Caco-2 (cell line): Measurements from ENCODE around the gene HABP2. TPM values are rescaled to one million over a fixed set of nuclear protein-coding genes. Genes with fewer than 3 reads are reported as not detected.

ENCODE experiments used
- BruUV-seq: library from RNA; stranded (reverse); fragments of 400-500 nt; replicated peaks from 2 replicates; lab custom pipeline; 2021; lab: Mats Ljungman, UMichigan
- CTCF ChIA-PET: fragments of 300-600 bp; sonication (Branson Sonifier 250); formaldehyde crosslinking; loops from one replicate; lab custom pipeline; 2022; ENCODE audit warnings: antibody characterized with exemption; lab: Charles Lee
- POLR2A ChIA-PET: fragments of 300-600 bp; sonication (Branson Sonifier 250); formaldehyde crosslinking; loops from one replicate; lab custom pipeline; 2022; ENCODE audit warnings: antibody characterized with exemption; lab: Charles Lee
- DNase-seq, 2 experiments: peaks; one replicate each; pipeline versions ENCODE4 v3.0.0 to v3.0.0-alpha.2; 2020 to 2022
- H3K27me3 ChIP-seq: replicated peaks from 2 replicates; pipeline ENCODE4 v1.6.0; 2011; ENCODE audit warnings: low read length; ENCODE audit not compliant: control insufficient read depth, insufficient read depth
- H3K36me3 ChIP-seq: 2 replicates; pipeline ENCODE4 v1.5.1; 2011; ENCODE audit warnings: low read length; ENCODE audit not compliant: control insufficient read depth, insufficient read depth
- H3K4me1 ChIP-seq: fragments of 250-450 bp; sonication (Bioruptor Pico); 2 replicates; pipeline ENCODE4 v1.5.1; 2020; ENCODE audit warnings: mild to moderate bottlenecking
- H3K4me3 ChIP-seq: 2 replicates; pipeline ENCODE4 v1.5.1; 2011; ENCODE audit warnings: low read depth, mild to moderate bottlenecking, control low read depth, low read length
- H3K9me3 ChIP-seq: fragments of 250-450 bp; sonication (Bioruptor Pico); 2 replicates; pipeline ENCODE4 v1.5.1; 2020; ENCODE audit warnings: mild to moderate bottlenecking, moderate library complexity
- H3K27ac Mint-ChIP-seq: one replicate; pipeline ENCODE4 v1.8.0; 2022; ENCODE audit warnings: mixed read lengths; ENCODE audit not compliant: unreplicated experiment
- H3K27me3 Mint-ChIP-seq: one replicate; pipeline ENCODE4 v1.8.0; 2022; ENCODE audit warnings: mixed read lengths; ENCODE audit not compliant: insufficient read depth, unreplicated experiment
- H3K36me3 Mint-ChIP-seq: one replicate; pipeline ENCODE4 v1.8.0; 2022; ENCODE audit warnings: mild to moderate bottlenecking, mixed read lengths; ENCODE audit not compliant: insufficient read depth, unreplicated experiment
- H3K4me1 Mint-ChIP-seq: one replicate; pipeline ENCODE4 v1.8.0; 2022; ENCODE audit warnings: low read depth, mixed read lengths; ENCODE audit not compliant: unreplicated experiment
- H3K4me3 Mint-ChIP-seq: one replicate; pipeline ENCODE4 v1.8.0; 2022; ENCODE audit warnings: mild to moderate bottlenecking, moderate library complexity, mixed read lengths; ENCODE audit not compliant: unreplicated experiment
- H3K9me3 Mint-ChIP-seq: one replicate; pipeline ENCODE4 v1.8.0; 2022; ENCODE audit warnings: mixed read lengths; ENCODE audit not compliant: unreplicated experiment
- intact Hi-C: fragments of 100-400 bp; cut with micrococcal nuclease; formaldehyde crosslinking; loops from one replicate; pipeline ENCODE4 v1.10.0; 2022; ENCODE audit not compliant: unreplicated experiment
- total RNA-seq: library from RNA; stranded (reverse); gene quantifications from 2 replicates; pipeline ENCODE4 v1.2.3, GENCODE V29; 2022
- TF ChIP-seq, protein P1 (sequence below), 2 experiments: fragments of 200-600 bp in 1 of 2; IDR thresholded peaks; 1 replicate in 1 of 2; 2 replicates in 1 of 2; pipeline versions ENCODE4 v1.5.1 to v1.8.0; 2011 to 2022; ENCODE audit warnings: antibody characterized with exemption in 1 of 2, control low read depth in 1 of 2, inconsistent platforms in 1 of 2, low read depth in 1 of 2, low read length in 1 of 2, mild to moderate bottlenecking in 1 of 2, moderate library complexity in 1 of 2; ENCODE audit not compliant: insufficient read depth in 1 of 2, severe bottlenecking in 1 of 2, unreplicated experiment in 1 of 2

Gene HABP2
- total RNA-seq, 1 experiment from 2014 or later = 21.0 TPM

DNA sequence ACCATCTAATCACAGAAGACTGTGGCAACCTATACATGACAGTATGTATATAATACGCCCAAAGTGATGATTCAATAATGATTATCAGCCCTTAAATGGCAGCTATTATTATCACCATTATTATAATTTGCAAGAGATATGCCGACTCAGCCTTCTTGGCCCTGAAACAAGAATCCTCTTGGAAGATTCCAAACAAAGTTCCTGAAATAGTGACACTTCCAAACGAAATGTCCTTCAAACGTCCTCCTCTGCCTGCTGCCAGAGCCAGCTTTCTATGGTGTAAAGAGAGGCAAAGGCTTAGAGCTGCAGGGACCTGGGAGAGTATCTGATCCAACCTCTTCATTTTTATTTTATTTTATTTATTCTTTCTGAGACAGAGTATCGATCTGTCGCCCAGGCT is 75.0 kb downstream of the HABP2 start:
- no peaks in the 10 kb centered on the region for H3K36me3 Mint-ChIP-seq
- intact Hi-C loops = no loop called here
- CTCF ChIA-PET = no interaction called here

DNA sequence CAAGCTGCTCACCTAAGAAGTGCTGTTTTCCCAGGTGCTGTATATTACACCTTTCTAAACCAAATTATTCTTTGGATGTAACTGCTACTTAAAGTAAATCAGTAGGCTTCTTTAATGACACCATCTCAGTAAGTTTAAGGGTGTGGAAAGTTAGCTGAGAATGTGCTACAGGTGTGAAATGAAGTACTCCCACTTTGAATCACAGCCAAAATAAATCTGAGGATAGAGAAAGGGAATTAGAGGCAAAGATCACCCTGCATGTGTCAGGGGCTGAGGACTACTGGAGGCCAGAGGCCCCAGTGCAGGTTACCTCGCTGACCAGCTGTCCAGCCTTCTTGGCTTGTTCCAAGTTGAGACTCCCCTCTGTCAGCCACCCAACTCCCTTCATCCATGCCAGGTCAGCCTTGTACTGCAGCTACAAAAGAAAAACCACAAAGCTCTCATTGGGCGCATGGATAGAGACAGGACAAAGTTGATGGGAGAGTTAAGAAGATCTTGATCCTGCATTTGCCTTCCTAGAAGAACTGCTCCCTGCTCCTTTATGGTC is 75.8 kb downstream of the HABP2 start:
- H3K4me1 Mint-ChIP-seq = peaks cover 8% of the 10 kb centered on the region
- POLR2A ChIA-PET = no interaction called here
- Histone ChIP-seq H3K4me3 (no peak overlapping the region), H3K36me3 (no peaks in the 10 kb centered on the region), H3K9me3 (no peaks in the 10 kb centered on the region), H3K4me1 (0 out of 2 replicates have a peak, but pooled peaks cover 7% of the 10 kb centered on the region), H3K27me3 (no peaks in the 10 kb centered on the region)
- no peaks in the 10 kb centered on the region for H3K36me3 Mint-ChIP-seq
- intact Hi-C loops = no loop called here
- CTCF ChIA-PET = no interaction called here
- no peak overlapping the region for H3K27ac Mint-ChIP-seq
- no peak overlapping the region for H3K4me3 Mint-ChIP-seq
- TF ChIP-seq, protein P1, sequence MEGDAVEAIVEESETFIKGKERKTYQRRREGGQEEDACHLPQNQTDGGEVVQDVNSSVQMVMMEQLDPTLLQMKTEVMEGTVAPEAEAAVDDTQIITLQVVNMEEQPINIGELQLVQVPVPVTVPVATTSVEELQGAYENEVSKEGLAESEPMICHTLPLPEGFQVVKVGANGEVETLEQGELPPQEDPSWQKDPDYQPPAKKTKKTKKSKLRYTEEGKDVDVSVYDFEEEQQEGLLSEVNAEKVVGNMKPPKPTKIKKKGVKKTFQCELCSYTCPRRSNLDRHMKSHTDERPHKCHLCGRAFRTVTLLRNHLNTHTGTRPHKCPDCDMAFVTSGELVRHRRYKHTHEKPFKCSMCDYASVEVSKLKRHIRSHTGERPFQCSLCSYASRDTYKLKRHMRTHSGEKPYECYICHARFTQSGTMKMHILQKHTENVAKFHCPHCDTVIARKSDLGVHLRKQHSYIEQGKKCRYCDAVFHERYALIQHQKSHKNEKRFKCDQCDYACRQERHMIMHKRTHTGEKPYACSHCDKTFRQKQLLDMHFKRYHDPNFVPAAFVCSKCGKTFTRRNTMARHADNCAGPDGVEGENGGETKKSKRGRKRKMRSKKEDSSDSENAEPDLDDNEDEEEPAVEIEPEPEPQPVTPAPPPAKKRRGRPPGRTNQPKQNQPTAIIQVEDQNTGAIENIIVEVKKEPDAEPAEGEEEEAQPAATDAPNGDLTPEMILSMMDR (IDR thresholded peaks at IDR 0.05; ENCODE audit: insufficient read depth in 1 of 2, low read depth in 1 of 2, low read length in 1 of 2, severe bottlenecking in 1 of 2, unreplicated experiment in 1 of 2) = no peak
- BruUV-seq = no TSS peak
- H3K27me3 Mint-ChIP-seq = no peaks in the 10 kb centered on the region
- no peaks in the 10 kb centered on the region for H3K9me3 Mint-ChIP-seq
- no peak for DNase-seq

More for the DNA sequence above, 75.0 kb downstream of the HABP2 start:
- Histone ChIP-seq H3K36me3 (no peaks in the 10 kb centered on the region), H3K27me3 (no peaks in the 10 kb centered on the region), H3K4me3 (no peak overlapping the region), H3K4me1 (0 out of 2 replicates have a peak, but pooled peaks cover 7% of the 10 kb centered on the region), H3K9me3 (no peaks in the 10 kb centered on the region)
- TF ChIP-seq, protein P1 (IDR thresholded peaks at IDR 0.05; ENCODE audit: insufficient read depth in 1 of 2, low read depth in 1 of 2, low read length in 1 of 2, severe bottlenecking in 1 of 2, unreplicated experiment in 1 of 2) = no peak
- no peak overlapping the region for H3K4me3 Mint-ChIP-seq
- POLR2A ChIA-PET = no interaction called here
- H3K9me3 Mint-ChIP-seq = no peaks in the 10 kb centered on the region
- BruUV-seq = no TSS peak
- H3K27me3 Mint-ChIP-seq = no peaks in the 10 kb centered on the region
- H3K27ac Mint-ChIP-seq = no peak overlapping the region
- DNase-seq = no peak
- H3K4me1 Mint-ChIP-seq = peaks cover 8% of the 10 kb centered on the region

DNA sequence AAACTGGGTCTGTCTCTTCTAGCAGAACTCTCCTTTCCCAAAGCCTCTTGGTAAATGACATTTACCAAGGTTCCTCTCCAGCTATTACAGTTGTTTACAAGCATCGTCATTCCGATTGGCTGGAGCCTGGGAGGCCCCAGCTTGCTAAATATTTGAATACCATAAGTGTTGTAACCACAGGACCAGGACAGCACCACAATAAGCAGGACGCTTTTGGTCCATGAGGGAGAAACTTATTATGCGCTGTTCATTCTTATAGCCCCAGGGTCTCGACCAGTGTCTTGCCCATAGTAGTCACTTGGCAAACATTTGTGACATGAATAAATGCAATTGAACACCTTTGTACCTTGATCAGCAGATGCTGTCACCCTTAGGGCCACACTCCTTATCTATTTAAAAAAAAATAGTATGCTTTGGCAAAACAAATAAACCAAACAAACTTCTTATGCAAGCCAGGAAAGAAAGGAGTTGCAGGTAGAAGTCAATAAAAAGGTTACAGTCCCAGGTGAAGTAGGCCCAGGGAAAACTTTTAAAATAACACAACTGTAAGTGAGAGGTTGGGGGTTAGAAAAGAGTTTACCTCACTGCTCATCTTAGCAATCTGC is 78.2 kb downstream of the HABP2 start:
- no peaks in the 10 kb centered on the region for H3K36me3 ChIP-seq
- H3K9me3 ChIP-seq = no peaks in the 10 kb centered on the region
- H3K27me3 ChIP-seq = no peaks in the 10 kb centered on the region
- Mint-ChIP-seq H3K9me3 (no peaks in the 10 kb centered on the region), H3K4me1 (no peaks in the 10 kb centered on the region), H3K27me3 (no peaks in the 10 kb centered on the region), H3K4me3 (no peak overlapping the region), H3K36me3 (no peaks in the 10 kb centered on the region), H3K27ac (no peak overlapping the region)
- ChIA-PET CTCF (no interaction called here), POLR2A (no interaction called here)
- BruUV-seq = no TSS peak
- 0 out of 2 replicates have a peak, but pooled peaks cover 3% of the 10 kb centered on the region for H3K4me1 ChIP-seq
- intact Hi-C loops = no loop called here
- no peak for DNase-seq
- TF ChIP-seq, protein P1 (IDR thresholded peaks at IDR 0.05; ENCODE audit: insufficient read depth in 1 of 2, low read depth in 1 of 2, low read length in 1 of 2, severe bottlenecking in 1 of 2, unreplicated experiment in 1 of 2) = no peak
- H3K4me3 ChIP-seq = no peak overlapping the region
